NCI-H146 treated with DMSO at 0.1 percent for 48 hours (cell line): ENCODE measurements around the gene AURKAIP1.
A peak's percentile ranks its signal among the peaks of the same experiment; 100 is the strongest.
"Not testable (repeated sequence)": the region's sequence is repeated elsewhere in the genome, so short reads cannot be mapped to it uniquely, and the experiment has no call there.

Source experiments
- DNase-seq: peaks from one replicate; lab custom pipeline; 2025; ENCODE audit not compliant: unreplicated experiment; lab: John Stamatoyannopoulos, UW

AURKAIP1 gene

GRCh38 chr1:1406821-1407635 lies 32.0 kb upstream of the AURKAIP1 start, which contains the start of gene MRPL20:
TSS of gene MRPL20 (minus strand) at chr1:1407293. CDS start at chr1:1407217, 76 bp downstream.
- peak; percentile 52 for DNase-seq

- DNase-seq: no peak
Measured at GRCh38 chr1:1406101-1406820, 31.3 kb upstream of the AURKAIP1 start.

- no peak for DNase-seq
Measured at GRCh38 chr1:1403653-1404052, 28.6 kb upstream of the AURKAIP1 start.

- DNase-seq: not testable (repeated sequence)
Measured at GRCh38 chr1:1402901-1403392, 27.9 kb upstream of the AURKAIP1 start.

GRCh38 chr1:1402072-1402900 lies 27.3 kb upstream of the AURKAIP1 start:
- no peak for DNase-seq

- no peak for DNase-seq
Measured at GRCh38 chr1:1401457-1402010, 26.5 kb upstream of the AURKAIP1 start.

- no peak for DNase-seq
Measured at GRCh38 chr1:1400576-1401456, 25.8 kb upstream of the AURKAIP1 start.

- no peak for DNase-seq
Measured at GRCh38 chr1:1399872-1400575, 25.0 kb upstream of the AURKAIP1 start.

- DNase-seq: peak; percentile 81
Measured at GRCh38 chr1:1399187-1399871, 24.3 kb upstream of the AURKAIP1 start, which contains the start of gene CCNL2. TSS of gene CCNL2 (minus strand) at chr1:1399335. CDS start at chr1:1399306, 29 bp downstream.

GRCh38 chr1:1398677-1399186 lies 23.7 kb upstream of the AURKAIP1 start:
- DNase-seq: no peak

GRCh38 chr1:1397839-1398523 lies 23.0 kb upstream of the AURKAIP1 start:
- no peak for DNase-seq

- DNase-seq: no peak
Measured at GRCh38 chr1:1395166-1395565, 20.2 kb upstream of the AURKAIP1 start.

- no peak for DNase-seq
Measured at GRCh38 chr1:1394116-1394515, 19.1 kb upstream of the AURKAIP1 start.

- no peak for DNase-seq
Measured at GRCh38 chr1:1393428-1393827, 18.4 kb upstream of the AURKAIP1 start.

GRCh38 chr1:1393014-1393413 lies 18.0 kb upstream of the AURKAIP1 start:
- DNase-seq: no peak

GRCh38 chr1:1391225-1391624 lies 16.2 kb upstream of the AURKAIP1 start:
- no peak for DNase-seq

- no peak for DNase-seq
Measured at GRCh38 chr1:1390675-1391074, 15.7 kb upstream of the AURKAIP1 start.

- DNase-seq: no peak
Measured at GRCh38 chr1:1388078-1388472, 13.1 kb upstream of the AURKAIP1 start.
